ENCODE results near the gene HID1.
"Not testable (repeated sequence)": the region's sequence is repeated elsewhere in the genome, so short reads cannot be mapped to it uniquely, and the experiment has no call there.

HID1 gene

DNA sequence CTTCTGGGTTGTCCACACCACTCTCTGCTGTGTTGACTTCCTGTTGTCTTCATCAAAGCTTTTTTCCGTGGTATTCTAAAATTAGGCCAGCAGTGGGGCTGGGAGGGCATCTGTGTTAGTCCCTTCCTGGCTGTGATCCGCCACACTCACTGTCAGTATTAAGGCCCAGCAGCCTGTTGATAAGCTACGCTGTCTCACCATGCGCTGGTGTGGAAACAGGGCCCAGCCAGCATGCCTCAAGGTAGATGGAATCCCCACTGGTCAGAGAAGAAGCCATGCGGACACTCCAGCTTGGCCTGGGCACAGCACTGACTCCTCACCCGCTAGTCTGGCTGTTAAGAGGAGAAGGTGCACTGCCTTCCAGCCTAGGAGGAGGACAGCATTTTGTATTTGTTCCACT, 26.2 kb upstream of the HID1 start:
- DNase-seq: no peak

DNA sequence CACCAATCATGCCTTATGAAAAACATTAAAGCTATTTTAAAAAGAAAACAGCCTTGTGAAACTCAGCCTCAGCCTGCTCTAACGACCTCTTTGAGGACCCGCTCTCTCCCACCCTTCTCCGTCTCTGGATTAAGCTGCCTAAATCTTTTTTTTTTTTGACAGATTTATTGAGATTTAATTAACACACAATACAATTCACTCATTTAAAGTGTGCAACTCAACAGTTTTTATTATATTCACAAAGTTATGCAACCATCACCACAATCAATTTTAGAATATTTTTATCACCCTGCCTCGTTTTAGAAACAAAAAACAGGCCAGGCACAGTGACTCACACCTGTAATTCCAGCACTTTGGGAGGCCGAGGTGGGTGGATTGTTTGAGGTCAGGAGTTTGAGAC, 23.3 kb upstream of the HID1 start:
- DNase-seq: no peak

DNA sequence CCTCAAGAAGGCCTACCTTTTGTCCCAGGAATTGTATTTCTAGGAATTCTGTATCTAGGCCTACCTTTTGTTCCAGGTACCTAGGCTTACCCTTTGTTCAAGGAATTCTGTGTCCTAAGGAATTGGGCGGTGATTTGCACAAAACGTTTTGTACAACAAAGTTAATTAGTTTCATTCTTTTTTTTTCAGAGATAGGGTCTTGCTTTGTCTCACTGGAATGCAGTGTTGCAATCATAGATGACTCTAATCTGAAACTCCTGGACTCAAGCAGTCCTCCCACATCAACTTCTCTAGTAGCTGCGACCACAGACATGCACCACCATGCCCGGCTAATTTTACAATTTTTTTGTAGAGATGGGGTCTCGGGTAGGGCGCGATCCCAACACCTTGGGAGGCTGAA, 21.9 kb upstream of the HID1 start:
- no peak for DNase-seq

DNA sequence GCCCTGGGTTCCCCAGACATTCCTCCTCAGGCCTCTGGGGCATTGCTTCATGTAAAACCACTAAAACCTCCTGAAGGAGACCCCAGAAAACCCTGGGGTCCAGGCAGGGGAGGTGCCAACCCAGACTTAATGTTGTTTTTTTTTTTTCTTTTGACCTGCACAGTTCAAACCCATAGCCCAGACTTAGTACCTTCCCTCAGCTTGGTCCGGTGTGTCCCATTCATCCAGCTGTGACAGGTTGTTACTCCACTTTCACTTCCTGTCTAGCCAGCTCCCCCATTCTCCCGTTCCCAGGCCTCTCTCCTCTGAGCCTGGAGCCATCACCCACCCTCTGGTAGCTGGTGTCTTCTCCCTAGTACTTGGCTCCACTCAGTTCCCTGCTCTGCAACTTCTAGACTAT, 19.7 kb upstream of the HID1 start:
- DNase-seq: no peak

DNA sequence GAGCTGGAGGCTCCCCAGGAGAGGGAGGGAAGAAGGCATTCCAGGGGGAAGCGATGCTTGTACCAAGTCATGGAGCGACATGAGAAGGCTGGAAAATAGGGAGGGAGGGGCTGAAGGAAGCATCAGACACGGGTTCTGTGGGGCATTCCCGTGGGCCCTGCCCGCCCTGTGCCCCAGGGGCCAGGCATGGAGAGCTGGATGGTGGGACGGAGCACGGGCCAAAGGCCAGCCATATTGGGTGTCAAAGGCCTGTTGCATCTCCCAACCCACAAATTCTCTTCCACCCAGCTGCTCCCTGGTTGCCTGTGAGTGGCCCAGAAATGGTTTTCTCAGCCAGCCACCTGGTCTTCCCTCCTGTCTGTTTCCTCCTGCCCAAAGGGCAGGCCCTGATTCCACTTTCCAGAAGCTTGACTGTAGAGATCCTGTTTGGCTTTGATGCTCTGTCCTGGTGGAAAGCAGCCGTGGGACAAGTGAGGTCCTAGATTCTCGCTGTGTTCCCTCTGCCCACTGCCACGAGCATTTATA, 18.1 kb upstream of the HID1 start:
- DNase-seq: no peak

DNA sequence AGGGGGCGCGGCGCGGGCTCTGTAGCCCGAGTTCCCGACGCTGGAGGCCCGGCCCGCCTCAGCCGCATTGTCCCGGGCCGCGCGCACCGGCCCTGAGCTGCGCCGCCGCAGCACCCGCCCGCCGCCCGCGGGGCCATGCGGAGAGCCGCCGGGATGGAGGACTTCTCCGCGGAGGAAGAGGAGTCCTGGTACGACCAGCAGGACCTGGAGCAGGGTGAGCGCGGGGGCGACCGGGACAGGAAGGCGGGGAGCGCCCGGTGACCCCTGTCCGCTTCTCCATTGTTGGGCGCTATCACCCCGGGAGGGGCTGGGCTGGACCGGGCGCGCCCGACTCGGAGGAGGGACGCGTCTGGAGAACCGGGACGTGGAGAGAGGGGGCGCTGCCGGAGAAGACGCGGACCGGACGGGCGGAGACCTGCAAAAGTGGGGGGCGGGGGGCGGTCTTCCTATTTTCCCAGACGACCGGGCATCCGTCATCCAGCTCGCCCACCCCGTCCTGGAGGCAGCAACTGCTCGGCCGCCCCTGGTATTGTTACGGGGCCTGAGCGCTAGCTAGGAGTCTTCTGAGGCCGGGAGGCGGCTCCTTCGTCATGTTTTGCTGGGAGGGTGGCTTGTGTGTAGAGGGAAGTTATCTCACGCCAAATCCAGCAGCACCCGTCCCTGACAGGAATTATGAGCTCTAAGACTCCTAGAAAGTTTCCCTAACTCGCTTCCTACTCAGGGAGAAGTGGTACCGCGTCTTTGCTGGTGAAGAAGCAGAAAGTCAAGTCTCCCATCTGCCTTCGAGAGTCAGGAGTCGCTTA, 15.6 kb upstream of the HID1 start:
- peak; percentile 91 for DNase-seq

DNA sequence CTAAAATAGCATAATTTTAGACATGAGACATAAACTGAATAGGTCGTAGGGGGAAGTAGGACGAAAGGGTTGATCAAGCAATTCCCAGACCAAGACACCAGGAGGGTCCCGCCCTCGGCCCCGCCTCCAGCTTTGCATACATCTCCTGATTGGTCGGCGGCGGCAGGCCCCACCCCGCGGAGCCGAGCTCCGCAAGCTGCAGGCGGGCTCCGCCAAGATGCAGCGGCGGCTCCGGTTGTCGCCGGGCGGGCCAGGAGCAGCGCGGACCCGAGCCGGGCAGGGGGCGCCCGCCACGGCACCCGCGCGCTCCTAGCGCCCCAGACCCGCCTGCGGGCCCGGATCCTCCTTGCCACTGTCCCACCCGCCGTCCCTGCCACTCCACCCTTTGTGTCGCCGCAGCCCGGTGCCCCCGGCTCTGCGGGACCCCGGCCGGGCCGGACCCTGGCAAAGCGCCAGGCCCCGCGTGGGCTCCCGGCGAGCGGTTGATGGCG, 14.9 kb upstream of the HID1 start, which contains the start of gene CDR2L:
Gene CDR2L, plus strand, starts transcription at position 215 of the 491 bp plus-strand sequence. CDS start 412 bp downstream, outside the sequence.
- peak; percentile 96 for DNase-seq

DNA sequence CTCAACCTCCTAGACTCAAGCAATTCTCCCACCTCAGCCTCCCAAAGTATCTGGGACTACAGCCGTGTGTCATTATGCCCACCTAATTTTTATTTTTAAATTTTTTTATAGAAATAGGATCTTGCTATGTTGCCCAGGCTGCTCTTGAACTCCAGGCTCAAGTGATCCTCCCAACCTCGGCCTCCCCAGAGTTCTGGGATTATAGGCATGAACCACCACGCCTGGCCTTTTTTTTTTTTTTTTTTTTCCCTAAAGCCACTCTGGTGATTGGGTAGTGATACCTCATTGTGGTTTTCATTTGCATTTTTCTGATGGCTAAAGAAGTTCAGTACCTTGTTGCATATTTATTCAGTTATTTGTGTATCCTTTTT, 13.6 kb upstream of the HID1 start:
- no peak for DNase-seq

DNA sequence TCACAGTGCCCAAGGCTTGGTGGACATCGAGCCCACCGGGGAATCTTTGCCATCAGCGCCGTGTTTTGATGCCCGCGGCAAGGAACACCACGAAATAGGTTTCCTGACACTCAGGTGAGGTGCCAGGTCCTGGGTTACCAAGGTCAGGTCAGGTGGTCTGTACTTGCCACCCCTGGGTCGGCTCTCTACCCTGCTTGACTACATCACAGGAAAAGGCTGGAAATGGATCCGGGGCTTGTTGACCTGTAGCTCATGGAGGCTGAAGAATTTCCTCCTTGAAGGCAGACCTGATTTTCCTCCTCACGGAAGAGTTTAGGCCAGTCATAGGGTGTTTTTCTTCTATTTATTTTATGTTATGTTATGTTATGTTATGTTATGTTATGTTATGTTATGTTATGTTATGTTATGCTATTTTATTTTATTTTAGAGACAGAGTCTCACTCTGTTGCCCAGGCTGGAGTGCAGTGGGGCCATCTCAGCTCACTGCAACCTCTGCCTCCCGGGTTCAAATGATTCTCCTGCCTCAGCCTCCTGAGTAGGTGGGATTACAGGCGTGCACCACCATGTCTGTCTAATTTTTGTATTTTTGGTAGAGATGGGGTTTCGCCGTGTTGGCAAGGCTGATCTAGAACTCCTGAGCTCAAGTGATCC, 10.2 kb upstream of the HID1 start:
- DNase-seq: not testable (repeated sequence)

DNA sequence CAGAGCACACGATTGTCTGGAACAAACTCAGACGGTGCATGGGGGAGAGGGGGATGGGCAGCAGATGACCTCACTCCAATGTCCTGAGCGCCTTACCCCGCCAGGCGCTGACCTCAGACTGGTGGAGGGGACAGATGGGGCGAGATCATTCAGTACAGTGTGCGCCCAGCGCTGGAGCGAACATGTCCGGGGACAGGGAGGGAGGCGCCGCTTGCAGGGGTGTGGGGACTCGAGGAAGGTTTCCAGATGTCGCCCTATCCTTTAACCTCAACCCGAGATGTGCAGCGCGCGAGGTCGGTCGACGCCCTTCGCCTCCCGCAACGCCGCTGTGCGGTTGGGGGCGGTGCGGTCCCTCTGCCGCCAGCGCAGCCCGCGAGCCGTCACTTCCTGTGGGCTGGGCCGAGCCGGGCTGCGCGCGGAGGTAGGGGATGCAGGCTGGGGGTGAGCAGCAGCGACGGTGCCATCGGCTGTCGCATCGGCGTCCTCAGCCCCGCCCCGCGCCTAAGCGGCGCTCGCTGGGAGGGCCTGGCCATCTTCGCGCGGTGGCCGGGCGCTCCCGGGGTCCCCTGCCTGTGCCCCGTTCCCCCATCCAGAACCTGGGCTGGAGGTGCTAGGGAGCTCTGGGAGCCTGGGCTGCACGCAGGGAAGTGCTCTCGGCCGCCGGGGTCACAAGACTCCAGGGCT, 9.6 kb upstream of the HID1 start:
- peak; percentile 79 for DNase-seq

DNA sequence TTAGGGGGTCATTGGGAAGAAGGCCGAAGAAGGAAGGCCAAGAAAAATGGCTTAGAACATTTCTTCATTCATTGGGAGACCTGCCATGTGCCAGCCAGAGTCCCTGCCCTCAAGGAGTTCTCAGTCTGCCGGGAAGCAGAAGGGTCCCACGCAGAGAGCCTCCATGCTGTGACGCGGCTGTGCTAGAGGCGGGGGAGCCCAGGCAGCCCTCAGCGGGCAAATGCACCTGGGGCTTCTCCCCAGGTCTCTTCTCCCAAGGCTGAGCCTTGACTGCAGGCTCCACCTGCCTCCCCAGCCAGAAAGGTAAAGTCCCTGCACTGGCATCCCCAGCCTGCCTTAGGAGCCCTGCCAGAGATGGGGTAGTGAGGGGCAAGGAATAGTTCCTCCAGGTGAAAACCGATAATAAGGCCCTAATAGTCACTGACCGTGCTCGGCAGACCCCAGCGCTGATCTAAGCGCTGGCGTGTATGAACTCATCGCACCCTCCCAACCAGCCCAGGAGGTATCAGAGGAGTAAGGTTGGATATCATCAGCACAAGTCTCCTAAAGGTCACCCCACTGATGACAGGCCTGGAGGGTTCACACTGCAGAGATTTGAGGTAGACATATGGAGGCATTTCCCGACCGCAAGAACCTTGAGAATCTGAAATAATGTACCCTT, 8.9 kb upstream of the HID1 start:
- no peak for DNase-seq

DNA sequence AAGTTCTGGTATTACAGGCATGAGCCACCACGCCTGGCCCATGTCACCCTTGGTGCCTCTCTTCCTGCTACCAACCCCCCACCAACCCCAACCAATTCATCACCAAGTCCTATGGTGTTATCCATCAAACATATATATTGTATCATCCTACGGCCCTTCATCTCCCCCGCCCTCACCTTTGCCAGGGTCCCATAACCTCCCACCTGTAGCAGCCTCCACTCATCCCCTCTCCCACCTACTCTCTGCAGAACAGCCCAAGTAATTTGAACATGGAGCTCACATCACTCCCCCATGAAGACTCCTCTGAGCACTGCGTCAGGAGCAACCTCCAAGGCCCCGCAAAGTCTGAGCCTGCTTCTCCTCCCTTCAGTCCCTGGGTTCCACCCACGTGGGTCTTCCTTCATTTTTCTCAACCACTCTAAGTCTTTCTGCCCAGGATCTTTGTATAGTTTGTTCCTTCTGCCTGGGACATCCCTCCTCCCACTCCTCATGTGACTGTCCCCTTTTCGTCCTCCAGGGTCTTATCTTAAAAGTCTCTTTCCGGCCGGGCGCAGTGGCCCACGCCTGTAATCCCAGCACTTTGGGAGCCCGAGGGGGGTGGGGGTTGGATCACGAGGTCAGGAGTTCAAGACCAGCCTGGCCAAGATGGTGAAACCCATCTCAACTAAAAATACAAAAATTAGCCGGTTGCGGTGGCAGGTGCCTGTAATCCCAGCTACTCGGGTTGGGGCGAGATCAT, 7.0 kb upstream of the HID1 start:
- DNase-seq: no peak

DNA sequence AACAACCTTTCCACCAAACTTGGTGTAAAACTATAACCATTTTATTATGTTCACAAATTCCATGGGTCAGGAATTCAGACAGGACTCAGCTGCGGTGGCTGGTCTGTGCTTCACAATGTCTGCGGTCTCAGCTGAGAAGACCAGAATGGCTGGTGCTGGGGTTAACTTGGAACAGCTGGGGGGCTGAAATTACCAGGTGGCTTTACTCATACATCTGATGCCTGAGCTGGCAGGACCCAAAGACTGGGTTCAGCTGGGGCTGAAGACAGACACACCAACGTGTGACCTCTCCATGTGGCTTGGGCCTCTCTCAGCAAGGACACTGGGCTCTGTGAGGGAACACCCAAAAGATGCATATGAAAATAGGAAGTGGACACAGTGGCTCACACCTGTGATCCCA, 5.7 kb upstream of the HID1 start:
- DNase-seq: no peak

DNA sequence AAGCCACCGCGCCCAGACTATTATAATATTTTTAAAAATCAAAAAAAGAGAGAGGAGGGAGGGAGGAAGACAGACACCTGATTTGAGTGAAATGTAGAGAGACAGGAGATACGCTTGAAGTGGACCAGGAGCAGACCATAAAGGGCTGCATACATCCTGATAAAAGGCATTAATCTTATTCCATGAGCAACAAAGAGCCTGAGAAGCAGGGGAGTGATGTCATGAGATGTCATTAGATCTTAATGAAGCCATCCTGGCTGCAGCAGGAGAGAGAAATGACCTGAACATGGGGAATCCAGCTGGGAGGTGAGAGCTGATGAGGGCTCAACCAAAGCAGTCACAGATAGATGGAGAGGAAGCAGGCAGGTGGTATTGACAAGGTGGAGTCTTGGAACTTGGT, 5.2 kb upstream of the HID1 start:
- no peak for DNase-seq

DNA sequence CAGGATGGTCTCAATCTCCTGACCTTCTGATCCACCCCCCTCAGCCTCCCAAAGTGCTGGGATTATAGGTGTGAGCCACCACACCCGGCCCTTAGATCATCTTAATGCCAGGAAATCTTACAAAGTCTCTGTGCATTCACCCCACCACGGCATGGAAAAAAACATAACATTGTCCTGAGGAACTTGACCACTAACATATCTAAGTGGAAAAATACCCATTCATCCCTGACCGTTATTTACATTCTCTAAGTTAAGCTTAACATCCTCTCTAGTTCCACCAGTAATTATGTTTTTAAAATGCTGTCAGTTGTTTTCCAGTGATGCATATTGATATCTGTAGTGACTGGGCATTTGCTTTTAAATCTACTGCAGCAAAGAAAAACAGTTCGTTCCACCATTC, 3.4 kb upstream of the HID1 start:
- DNase-seq: no peak

DNA sequence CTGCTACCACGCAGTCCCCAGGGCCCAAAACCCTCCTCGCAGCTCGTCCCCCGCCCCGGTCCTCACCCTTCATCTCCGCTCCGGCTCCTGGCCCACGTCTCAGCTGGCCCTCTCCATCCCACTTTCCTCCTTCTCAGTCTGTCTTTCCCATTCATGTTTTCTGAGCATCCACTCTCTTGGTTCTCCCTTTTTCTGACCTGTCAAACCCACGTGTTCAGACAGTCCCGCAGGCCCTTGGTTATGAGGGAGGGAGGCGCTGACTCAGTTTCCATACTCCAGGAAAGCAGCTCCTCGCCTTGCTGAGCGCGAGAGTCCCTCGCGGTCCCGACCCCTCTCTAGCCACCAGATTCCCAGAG, 392 bp upstream of the HID1 start:
- no peak for DNase-seq

DNA sequence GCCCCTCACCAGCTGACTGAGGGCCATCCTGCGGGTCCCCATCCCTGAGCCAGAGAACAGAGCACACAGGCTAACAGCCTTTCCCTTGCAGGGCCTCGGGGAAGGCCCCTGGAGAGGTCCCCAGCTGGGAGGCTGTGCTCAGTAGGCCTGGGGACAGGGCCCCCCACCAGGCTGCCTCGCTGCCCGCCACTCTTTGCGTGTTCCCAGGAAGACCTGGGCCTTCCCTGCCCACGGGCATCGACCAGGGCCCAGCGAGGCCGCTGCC, 785 bp downstream of the HID1 start:
- DNase-seq: no peak

DNA sequence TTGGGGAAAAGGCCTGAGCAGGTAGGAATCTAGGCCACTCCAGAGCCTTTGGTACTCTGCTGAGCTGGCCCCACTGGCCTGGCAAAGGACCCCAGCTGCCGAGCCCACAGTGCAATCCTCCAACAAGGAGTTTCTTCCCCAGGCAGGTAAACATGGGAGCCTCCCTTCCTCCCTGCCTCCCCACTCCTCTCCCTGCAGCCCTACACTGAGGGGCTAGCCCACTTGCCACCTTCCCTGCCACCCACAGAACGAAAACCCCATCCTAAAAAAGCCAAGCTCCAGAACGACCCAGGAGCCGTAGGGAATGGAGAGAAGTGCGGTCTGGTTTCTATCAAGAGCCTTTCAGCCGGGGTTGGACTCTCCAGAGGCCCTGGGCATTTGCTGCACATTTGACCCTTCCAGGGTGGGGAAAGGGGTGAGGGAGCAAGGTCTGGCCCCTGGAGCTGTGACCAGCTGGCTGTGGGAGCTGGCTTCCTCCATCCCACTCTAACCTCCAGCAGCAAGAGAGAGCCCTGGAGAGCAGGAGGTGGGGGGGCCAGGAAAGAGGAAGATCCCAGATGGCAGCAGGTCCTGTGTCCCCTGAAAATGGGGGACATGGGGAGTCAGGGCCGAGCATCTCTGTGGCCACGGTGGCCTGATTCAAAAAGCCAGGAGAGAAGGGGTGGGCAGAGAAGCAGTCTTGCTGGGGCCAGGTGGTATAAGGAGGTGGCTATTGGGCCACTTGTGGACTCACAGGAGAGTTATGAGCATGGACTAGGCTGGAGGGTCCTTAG, 1.3 kb downstream of the HID1 start:
- DNase-seq: no peak

DNA sequence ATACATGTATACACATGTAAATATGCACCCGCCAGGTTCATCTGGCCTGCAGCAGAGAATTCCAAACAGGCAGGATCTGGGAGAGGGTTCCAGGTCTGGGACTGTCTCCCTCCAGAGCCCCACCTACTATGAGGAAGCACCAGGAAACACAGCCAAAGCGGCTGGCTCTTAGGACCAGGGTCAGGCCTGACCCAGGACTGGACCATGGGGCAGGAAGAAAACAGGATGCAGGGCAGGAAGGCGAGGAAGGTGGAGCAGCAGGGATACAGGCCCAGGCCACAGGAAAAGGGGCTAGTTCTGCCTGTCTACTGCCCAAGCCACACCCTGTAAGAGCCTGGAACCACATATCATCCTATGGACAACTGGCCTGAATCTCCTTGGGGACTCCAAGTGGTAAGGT, 2.2 kb downstream of the HID1 start:
- no peak for DNase-seq

DNA sequence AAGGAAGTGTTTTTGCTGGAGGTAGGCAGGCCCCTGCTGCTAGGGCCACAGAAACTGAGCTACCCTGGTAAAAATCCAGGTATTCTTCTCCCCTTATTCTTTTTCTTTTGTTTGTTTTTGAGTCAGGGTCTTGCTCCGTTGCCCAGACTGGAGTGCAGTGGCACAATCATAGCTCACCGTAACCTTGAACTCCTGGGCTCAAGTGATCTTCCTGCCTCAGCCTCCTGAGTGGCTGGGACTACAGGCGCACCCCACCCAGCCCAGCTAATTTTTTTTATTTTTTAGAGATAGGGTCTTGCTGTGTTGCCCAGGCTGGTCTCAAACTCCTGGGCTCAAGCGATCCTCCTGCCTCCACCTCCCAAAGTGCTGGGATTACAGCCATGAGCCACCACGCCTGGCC, 3.1 kb downstream of the HID1 start:
- DNase-seq: not testable (repeated sequence)

DNA sequence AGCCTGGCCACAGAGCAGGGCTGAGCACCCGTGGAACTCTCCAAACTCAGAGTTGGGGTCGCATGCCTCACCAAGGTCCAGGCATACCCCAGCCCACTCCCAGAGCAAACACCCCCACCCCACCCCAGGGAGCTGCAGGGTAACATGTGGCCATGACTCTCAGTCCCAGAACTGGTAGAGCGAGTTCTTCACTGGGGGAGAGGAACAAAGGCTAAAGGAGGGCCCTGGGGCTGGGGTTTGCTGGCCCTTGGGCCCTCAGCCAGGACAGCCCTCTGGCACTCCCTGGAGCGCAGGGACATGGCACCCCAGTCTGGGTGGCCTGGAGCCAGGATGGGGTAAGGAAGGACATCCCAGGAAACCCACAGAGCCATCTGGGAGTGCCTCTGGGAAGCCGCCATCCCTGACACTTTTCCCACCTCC, 4.2 kb downstream of the HID1 start:
- DNase-seq: no peak

Data from right forelimb (tissue), 1 donor.